T-helper 2 cell treated with Interferon-gamma antibody and Interleukin-4, amounts not matched to agents 100 ng/mL and 5 ng/mL, for 36 hours (primary cell): Measurements from ENCODE around the gene THBS2. TPM values are rescaled to one million over a fixed set of nuclear protein-coding genes. Genes with fewer than 3 reads are reported as not detected.

Source experiments
- intact Hi-C: fragments of 100-400 bp; cut with micrococcal nuclease; formaldehyde crosslinking; loops from one replicate; pipeline ENCODE4 v1.15.1; 2023
- total RNA-seq: library from RNA; stranded (reverse); gene quantifications from 2 replicates; pipeline ENCODE4 v1.2.3, GENCODE V29; 2022

The THBS2 gene
- total RNA-seq, 1 donor from 2014 or later, result not detected

- intact Hi-C loops, result no loop called here
These were observed 3.0 kb downstream of the THBS2 start for GRCh38 chr6:169250660-169251059.

DNA sequence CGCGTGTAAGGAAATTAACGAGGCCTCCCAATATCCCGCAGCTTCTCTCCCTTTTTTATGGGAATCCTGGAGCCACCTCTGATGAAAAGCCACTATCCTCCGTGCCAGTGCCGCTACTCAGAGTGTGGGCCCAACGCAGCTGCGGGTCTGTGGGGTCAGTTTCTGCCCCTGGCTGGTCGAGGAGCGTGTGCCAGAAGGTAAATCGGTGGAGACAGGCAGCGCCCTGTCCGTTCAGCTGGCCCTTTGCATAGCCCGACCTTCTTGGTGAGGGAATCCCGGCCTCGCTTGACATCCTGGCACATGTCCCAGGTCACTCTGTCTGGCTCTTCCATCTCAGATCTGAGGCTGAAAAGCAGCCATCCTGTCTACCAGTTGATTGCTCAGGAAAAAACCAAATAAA, 4.6 kb downstream of the THBS2 start:
- intact Hi-C loops, result no loop called here

GRCh38 chr6:169248521-169248971, 5.1 kb downstream of the THBS2 start:
- intact Hi-C loops, result no loop called here

GRCh38 chr6:169247991-169248390, 5.7 kb downstream of the THBS2 start:
- intact Hi-C loops, result no loop called here

DNA sequence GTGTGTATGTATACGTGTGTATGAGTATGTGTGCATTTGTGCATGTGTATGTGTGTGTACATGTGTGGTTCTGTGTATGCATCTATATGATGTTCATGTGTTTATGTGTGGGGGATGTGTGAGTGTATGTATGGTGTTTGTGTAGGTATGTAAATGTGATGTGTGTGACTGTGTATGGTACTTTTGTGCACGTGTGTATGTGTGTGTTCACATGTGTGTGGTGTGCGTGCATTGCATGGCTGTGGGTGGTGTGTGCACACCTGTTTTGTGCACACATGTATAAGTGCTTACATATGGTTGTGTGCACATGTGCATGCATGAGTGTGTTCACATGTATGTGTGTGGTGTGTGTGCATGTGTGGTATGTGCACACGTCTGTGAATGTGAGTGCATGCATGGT, 6.2 kb downstream of the THBS2 start:
- intact Hi-C loops, result no loop called here

- intact Hi-C loops, result no loop called here
These were observed 7.2 kb downstream of the THBS2 start for GRCh38 chr6:169246445-169246844.

DNA sequence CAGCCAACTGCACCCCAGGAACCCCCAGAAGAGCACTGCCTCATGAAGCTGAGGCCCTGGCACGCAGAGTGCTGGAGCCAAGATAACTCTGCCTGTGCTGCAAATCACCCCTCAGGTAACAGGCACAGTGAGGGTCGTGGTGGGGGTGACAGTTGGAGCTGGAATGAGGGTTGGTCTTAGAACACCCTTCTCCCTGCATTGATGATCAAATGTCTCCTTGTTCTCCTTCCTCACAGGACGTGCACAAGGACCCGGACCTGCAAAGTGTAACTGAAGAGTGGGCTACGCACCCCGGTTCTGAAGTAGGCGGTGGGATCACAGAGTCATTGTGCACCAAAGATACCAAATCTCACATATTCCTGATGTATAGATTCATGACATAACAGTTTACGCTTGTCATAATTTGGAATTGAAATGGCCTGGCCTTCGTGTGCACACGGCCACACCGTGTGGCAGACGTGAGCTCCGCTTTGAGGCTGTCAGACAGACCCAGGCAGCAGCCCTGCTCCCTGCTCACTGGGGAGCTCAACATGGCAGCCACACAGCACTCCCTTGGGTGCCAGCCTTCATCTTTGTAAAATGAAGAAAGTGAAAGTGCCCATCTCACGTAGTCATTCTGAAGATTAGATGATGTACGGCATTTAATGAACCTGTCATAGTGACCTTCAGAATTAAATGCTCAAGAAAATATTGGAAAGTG, 8.8 kb downstream of the THBS2 start:
- intact Hi-C loops, result no loop called here

GRCh38 chr6:169243661-169244060, 10.0 kb downstream of the THBS2 start:
- intact Hi-C loops, result no loop called here

GRCh38 chr6:169243186-169243585, 10.5 kb downstream of the THBS2 start:
- intact Hi-C loops, result no loop called here

- intact Hi-C loops, result no loop called here
These were observed 11.8 kb downstream of the THBS2 start for GRCh38 chr6:169241688-169242350.

GRCh38 chr6:169240591-169241390, 12.9 kb downstream of the THBS2 start:
- intact Hi-C loops, result no loop called here

- intact Hi-C loops, result no loop called here
These were observed 13.5 kb downstream of the THBS2 start for GRCh38 chr6:169240125-169240524.

- intact Hi-C loops, result no loop called here
These were observed 14.5 kb downstream of the THBS2 start for GRCh38 chr6:169239181-169239580.

DNA sequence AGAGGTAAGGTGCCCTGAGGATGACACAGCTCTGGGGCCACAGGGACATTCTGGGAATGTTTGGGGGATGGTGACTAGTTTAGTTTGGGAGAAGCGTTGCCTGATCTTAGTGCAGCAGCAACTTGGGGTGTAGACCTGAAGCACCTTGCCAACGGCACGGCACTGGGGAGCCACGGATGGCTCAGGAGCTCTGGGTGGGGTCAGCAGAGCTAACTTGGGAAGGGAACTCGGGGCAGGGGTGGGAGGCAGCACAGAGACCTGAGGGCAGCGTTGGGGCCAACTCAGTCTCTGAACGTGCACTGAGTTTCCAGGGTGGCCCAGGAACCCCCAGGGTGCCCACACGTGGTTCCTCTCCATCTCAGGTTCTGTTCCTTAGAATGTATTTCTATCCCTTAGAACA, 14.9 kb downstream of the THBS2 start:
- intact Hi-C loops, result no loop called here

DNA sequence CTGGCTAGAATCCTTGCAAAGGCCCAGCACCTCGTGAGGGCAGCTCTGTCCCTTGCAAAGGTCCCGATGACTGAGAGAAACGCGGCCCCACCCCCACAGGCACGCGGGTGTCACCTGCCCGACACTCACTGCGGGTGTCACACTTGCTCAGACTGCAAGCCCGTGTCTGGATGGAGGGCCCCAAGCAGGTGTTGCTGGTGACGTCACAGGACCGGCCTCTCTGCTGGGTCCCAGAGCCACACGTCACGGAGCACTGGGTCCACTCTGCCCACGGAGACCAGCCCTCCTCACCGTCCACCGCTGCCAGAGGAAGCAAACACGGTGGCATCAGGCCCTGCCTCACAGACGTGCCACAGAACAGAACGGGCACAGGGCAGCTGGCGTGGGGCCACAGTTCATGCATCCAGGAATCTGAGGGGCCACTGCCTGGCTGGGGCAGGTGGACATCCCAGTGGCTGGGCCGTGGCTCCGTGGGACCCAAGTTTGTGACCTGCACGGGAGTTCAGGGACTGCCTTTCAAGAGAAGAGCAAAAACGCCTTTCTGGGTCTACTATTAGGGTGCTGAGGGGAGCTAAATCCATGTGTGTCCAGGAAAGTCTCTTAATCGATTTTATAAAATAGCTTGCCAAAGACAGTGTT, 16.0 kb downstream of the THBS2 start:
- intact Hi-C loops, result no loop called here

DNA sequence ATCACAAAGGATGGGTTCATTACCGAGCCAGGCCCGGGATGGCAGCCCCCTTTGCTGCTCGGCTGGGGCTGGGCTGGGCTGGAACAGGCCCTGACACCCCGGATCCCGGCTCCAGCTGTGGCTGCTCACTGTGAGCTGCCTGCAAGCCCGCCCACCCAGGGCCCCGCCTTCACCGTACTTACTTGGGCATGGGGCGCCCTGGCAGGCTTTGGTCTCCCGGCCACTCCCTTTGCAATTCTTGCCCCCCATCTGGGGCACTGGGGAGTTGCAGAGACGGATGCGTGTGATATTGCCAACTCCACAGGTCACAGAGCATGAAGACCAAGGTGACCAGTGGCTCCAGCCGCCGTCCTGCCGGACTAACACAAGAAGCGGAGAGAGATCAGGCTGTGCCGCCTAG, 16.7 kb downstream of the THBS2 start:
- intact Hi-C loops, result no loop called here

DNA sequence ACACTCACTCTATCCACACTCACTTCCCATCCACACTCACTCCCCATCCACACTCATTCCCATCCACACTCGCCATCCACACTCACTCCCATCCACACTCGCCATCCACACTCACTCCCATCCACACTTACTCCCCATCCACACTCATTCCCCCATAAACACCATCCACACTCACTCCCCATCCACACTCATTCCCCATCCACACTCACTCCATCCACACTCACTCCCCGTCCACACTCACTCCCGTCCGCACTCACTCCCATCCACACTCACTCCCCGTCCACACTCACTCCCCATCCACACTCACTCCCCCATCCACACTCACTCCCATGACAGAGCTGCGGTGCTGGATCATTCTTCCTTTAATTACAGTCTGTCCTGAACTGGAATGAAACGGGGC, 17.1 kb downstream of the THBS2 start:
- intact Hi-C loops, result no loop called here

DNA sequence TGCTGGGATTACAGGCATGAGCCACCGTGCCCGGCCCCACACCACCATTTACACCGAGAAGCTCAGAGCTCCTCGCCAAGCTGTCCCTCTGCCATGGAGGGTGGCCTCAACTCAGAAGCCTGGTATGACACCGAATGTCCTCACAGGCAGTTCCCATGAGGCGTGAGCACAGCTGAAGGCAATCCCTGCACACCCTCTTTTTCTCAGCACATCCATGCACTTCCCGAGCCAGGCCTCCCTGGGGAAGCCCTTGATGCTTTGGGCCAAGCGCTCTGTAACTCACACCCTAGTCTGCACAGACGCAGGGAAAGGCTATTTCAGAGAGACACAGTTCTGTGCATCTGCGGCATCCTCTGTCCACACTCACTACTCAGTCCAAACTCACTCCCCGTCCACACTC, 18.4 kb downstream of the THBS2 start:
- intact Hi-C loops, result no loop called here

GRCh38 chr6:169234634-169235033, 19.0 kb downstream of the THBS2 start:
- intact Hi-C loops, result no loop called here

DNA sequence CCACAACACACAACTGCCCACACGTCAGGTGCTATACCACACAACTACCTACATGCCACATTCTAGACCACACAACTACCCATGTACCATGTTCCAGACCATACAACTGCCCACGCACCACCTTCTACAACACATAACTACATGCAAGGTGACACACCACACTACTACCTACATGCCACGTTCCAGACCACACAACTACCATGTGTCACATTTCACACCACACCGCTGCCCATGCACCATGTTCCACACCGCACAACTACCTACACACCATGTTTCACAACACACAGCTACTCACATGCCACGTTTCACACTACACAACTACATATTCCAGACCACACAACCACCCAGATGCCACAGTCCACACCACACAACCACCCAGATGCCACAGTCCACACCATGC, 19.8 kb downstream of the THBS2 start:
- intact Hi-C loops, result no loop called here

GRCh38 chr6:169233181-169233580, 20.5 kb downstream of the THBS2 start:
- intact Hi-C loops, result no loop called here

DNA sequence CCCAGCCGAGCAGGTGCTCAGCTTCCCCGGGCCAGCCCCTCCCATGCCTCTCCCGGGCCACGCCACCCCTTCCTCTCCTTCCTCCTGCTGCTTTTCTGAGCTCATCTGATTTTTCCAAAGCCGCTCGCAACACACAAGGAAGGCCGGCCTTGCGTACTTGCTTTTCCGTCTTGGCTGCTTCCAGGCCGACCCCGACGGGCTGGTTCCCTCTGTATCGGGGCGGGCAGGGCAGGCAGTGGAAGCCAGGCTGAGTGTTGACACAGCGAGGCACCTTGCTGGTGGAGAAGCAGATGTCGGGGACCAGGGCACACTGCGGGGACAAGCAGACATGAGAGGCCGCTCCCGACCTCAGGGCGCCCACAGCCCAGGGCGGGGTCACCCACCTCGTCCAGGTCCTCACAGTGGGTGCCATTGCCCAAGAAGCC, 21.1 kb downstream of the THBS2 start:
- intact Hi-C loops, result no loop called here
